H54 (cell line): ENCODE data around the gene PNPLA5.

Experiments used
- DNase-seq: peaks from one replicate; pipeline ENCODE4 v3.0.0; 2011; ENCODE audit warnings: low spot score, mixed read lengths; ENCODE audit not compliant: insufficient read length
- FAIRE-seq: peaks from 3 replicates; lab custom pipeline; 2011; peaks lifted over from hg19 to GRCh38; lab: Jason Lieb, UNC
- POLR2A ChIP-seq: IDR thresholded peaks from 2 replicates; pipeline ENCODE4 v1.6.1; 2011; ENCODE audit warnings: low read depth, mild to moderate bottlenecking, low read length

The PNPLA5 gene

GRCh38 chr22:43892183-43892894, 526 bp upstream of the PNPLA5 start:
- DNase-seq = no peak
- no peak for FAIRE-seq
- TF ChIP-seq POLR2A = no peak

DNA sequence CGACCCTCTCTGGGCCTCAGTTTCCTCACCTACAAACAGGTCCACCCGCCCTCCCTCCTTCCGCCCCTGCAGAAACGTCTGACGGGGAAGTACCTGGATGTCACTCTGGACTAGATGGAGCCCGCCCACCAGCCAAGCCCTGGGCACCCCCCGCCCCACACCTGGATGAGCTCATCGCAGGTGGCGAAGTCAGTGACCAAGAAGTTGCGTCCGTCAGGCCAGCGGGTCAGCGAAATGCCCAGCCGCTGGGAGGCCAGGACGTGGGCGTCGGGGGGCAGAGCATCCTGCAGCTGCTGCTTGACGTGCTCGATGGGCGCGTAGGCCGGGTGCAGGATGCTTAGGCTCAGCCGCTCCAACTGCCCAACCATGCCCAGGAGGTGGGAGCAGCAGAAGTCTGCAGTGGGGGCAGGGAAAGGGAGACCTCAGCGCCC, 897 bp downstream of the PNPLA5 start:
- FAIRE-seq = no peak
- TF ChIP-seq POLR2A = no peak
- no peak for DNase-seq

- no peak for TF ChIP-seq POLR2A
- no peak for FAIRE-seq
- DNase-seq = peak; percentile 26
Observed at GRCh38 chr22:43889860-43890253, 2.0 kb downstream of the PNPLA5 start.

GRCh38 chr22:43889201-43889859, 2.5 kb downstream of the PNPLA5 start:
- FAIRE-seq = no peak
- no peak for TF ChIP-seq POLR2A
- DNase-seq = no peak

DNA sequence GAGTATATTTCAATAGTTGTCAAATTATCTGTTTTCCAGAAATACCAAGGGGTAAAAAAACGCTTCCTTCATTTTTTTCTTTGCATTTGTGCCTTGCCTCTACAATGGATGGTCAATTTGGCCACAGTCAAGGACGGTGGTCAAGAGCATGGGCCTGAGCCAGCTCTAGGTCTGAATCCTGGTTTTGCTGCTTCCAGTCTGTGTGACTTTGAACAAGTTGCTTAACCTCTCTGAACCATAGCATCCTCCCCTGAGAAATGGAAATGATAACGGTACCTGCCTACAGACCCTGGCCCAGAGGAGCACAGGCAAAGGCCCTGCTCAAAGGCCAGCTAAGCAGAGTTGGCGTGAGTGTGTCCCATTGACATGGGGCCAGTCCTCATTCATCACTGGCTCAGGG, 3.1 kb downstream of the PNPLA5 start:
- FAIRE-seq (no peak), DNase-seq (no peak)
- no peak for TF ChIP-seq POLR2A

- DNase-seq (no peak), FAIRE-seq (no peak)
Observed at GRCh38 chr22:43887391-43887790, 4.4 kb downstream of the PNPLA5 start.

GRCh38 chr22:43886231-43886630, 5.6 kb downstream of the PNPLA5 start:
- FAIRE-seq (no peak), DNase-seq (no peak)
- no peak for TF ChIP-seq POLR2A

More at GRCh38 chr22:43887391-43887790, 4.4 kb downstream of the PNPLA5 start:
- no peak for TF ChIP-seq POLR2A

DNA sequence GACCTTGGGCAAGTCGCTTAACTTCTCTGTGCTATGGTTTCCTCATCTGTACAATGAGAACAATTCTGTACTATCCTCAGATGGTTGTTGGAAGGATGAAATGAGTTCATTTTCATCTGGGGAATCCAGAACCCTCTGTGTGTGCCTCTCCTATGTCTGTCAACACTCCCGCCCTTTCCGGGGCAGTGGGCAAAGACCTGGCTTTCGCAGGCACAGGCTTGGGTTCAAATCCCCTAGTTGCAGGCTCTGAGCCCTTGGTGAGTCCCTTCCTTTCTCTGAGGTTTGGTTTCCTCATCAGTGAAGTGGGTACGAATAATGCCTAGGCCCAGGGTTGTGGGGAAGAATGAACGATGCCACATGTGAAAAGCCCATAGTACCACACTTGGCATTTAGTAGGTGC, 6.0 kb downstream of the PNPLA5 start:
- DNase-seq (no peak), FAIRE-seq (no peak)
- TF ChIP-seq POLR2A = no peak

DNA sequence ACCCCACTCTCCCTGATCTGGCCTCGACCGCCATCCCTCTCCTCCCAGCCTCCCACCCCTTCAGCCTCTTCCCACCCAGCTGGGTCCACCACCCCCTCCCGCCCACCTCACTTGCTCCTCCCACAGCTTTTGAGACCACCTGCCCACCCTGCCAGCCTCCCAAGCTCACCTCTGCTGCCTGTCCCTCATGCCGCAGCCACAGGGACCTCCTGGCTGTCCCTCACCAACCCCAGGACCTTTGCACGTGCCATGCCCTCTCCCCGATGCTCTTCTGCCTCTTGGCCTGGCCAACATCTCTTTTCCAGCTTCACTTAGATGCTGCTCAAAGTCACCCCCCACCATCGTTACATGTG, 6.5 kb downstream of the PNPLA5 start:
- TF ChIP-seq POLR2A = no peak
- DNase-seq (no peak), FAIRE-seq (no peak)

DNA sequence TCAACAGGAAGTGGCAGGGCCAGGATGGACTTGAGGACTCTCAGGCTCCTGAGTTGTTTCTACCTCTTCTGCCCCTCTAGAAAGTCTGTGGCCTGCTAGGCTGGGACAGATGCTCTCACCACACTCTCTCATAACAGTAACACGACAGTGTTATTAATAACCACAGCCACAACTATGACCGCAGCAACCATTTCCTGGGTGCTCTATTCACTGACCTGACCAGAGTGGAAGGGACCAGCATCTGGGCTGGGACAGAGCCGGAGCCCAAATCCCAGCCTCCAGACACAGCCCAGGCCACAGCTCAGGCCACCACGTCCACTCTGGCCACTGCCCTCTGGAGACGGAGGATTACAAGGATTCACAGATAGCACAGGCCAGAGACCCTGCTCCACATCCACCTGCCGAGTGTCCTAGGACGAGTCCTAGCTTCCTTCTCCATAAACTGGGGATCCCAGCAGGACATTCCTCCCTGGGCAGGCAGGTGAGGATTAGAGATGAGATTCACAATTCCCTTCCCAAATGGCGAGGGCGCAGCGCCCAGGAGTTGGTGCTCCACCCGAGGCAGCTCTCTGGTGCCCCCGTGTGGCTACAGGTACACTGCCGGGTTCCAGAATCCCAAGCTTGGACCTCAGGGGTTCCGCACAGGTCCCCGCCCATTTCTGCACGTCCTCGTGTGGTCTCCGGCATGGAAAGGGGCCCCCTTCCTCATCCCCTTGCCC, 7.1 kb downstream of the PNPLA5 start:
- DNase-seq = peak; percentile 45
- no peak for FAIRE-seq
- TF ChIP-seq POLR2A = no peak

DNA sequence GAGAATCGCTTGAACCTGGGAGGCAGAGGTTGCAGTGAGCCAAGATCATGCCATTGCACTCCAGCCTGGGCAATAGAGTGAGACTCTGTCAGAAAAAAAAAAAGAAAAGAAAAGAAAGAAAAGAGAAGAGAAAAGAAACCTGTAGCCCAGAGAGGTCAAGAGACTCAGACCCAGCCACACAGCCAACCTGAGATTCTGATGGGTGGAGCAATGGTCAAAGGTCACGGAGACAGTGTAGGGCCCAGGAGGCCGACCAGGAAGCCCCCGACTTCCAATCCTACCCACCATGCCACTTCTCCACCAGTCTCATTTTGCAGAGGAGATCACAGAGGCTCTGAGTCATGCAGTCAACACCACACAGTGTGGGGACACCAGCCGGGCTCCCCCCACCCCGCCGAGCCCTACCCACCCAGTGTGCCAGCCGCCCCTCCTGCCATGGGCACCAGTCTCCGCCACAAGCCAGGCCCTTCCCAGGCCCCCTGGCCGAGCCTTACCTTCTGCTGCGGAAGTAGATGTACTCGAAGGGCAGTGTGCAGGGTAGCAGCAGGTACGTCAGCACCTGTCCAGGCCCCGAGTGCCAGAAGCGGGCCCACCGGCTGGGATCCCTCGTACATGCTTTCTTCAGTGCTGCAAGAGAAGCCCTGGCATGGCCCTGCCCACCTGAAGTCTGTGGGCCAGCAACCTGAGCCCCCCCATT, 7.9 kb downstream of the PNPLA5 start:
- no peak for DNase-seq
- no peak for FAIRE-seq
- TF ChIP-seq POLR2A = no peak

DNA sequence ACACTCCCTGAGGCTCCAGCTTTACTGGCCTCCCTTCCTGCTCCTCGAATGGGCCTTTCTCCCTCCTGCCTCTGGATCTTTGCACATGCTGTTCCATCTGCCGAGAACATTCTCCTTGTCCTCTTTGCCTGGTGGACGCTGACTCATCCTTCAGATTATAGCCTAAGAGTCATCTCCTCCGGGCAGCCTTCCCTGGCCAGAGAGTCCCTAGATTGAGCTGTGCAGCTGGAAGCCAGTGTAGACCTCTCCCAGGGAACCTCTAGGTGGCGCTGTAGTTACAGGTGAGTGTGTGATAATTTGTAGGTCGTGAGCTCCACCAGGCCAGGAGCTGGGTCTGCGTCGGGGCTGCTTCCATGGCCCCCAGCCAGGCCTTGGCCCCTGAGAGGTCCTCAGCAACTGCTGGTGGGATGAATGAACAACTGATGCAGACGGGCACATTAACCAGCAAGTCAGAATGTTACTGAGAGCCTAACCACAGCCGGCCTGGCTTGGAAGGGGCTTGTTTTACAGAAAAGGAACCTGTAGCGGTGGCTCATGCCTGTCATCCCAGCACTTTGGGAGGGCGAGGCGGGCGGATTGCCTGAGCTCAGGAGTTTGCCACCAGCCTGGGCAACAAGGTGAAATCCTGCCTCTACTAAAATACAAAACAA, 8.7 kb downstream of the PNPLA5 start:
- DNase-seq (peak; percentile 79), FAIRE-seq (no peak)
- TF ChIP-seq POLR2A = no peak

DNA sequence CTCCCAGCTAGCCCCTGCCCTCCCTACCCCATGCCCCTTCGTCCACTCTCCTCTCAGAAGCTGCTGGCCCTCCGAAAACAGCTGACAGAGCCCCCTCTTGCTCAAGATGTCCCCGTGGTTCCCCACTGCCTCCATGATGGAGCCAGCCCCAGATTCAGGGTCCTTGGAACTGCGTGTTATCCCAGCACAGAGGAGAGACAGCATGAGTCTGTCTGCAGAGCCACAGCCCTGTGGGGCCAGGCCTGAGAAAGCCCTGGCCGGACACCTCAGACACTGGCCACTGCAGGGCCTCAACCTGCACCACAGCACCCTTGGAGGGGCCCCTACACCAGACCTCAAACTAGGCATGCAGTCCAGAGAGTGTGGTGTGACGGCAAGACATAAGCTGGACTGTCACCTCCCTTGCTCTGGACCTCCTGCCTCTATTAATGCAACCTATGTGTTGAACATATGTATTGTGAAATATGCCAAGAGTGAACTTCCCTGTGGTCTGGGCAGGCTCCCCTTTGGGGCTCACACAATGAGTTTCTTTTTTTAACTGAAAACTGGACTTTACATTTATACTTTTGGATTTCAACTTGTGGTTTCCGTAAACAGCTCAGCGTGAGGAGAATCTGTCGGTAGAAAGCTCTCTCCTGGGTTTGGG, 9.6 kb downstream of the PNPLA5 start:
- DNase-seq (no peak), FAIRE-seq (no peak)
- no peak for TF ChIP-seq POLR2A
